ELR (cell line): ENCODE results near the gene HSF4.

Source experiments
- DNase-seq: peaks from one replicate; pipeline ENCODE4 v3.0.0-alpha.2; 2015; ENCODE audit warnings: low read depth

The HSF4 gene

GRCh38 chr16:67150047-67150832, 14.3 kb upstream of the HSF4 start:
- peak; percentile 45 for DNase-seq

- peak; percentile 83 for DNase-seq
Measured at GRCh38 chr16:67150833-67151396, 13.6 kb upstream of the HSF4 start, which contains the start of gene B3GNT9. Gene B3GNT9 (minus strand): TSS chr16:67150998. CDS start chr16:67150485, 513 bp downstream.

GRCh38 chr16:67151431-67152097, 13.0 kb upstream of the HSF4 start:
- no peak for DNase-seq

GRCh38 chr16:67154578-67155294, 9.8 kb upstream of the HSF4 start:
- no peak for DNase-seq

- DNase-seq: peak; percentile 79
Measured at GRCh38 chr16:67155295-67156142, 9.0 kb upstream of the HSF4 start.

GRCh38 chr16:67156143-67156844, 8.3 kb upstream of the HSF4 start:
- DNase-seq: no peak

- DNase-seq: no peak
Measured at GRCh38 chr16:67157106-67157748, 7.3 kb upstream of the HSF4 start.

- no peak for DNase-seq
Measured at GRCh38 chr16:67157892-67158635, 6.5 kb upstream of the HSF4 start.

GRCh38 chr16:67158637-67159600, 5.6 kb upstream of the HSF4 start:
- DNase-seq: peak; percentile 57

- no peak for DNase-seq
Measured at GRCh38 chr16:67161595-67162058, 2.9 kb upstream of the HSF4 start.

GRCh38 chr16:67162506-67163163, 1.9 kb upstream of the HSF4 start:
- peak; percentile 36 for DNase-seq

GRCh38 chr16:67163164-67163998, 1.2 kb upstream of the HSF4 start:
- DNase-seq: peak; percentile 42

GRCh38 chr16:67163999-67164558, 466 bp upstream of the HSF4 start:
- peak; percentile 42 for DNase-seq

GRCh38 chr16:67165121-67166078, 855 bp downstream of the HSF4 start:
- DNase-seq: no peak

- DNase-seq: no peak
Measured at GRCh38 chr16:67166110-67166547, 1.6 kb downstream of the HSF4 start.
